GM12878 (cell line): ENCODE data around the gene ZNF619. TPM values are rescaled to one million over a fixed set of nuclear protein-coding genes. Genes with fewer than 3 reads are reported as not detected.
A peak's percentile ranks its signal among the peaks of the same experiment; 100 is the strongest.

Source experiments
- ATAC-seq: fragments of 200-7000 bp; cut with Tn5 transposase; 3 replicates; pipeline ENCODE4 v1.9.1; 2020; ENCODE audit warnings: mild to moderate bottlenecking, moderate library complexity
- BruUV-seq: library from RNA; stranded (reverse); fragments of 400-500 nt; replicated peaks from 2 replicates; lab custom pipeline; 2021; lab: Mats Ljungman, UMichigan
- CTCF ChIA-PET: fragments of 300-600 bp; sonication (Branson Sonifier 250); formaldehyde crosslinking; extraction: SDS; loops from one replicate; lab custom pipeline; 2021; ENCODE audit warnings: inconsistent platforms; lab: Yijun Ruan, JAX
- POLR2A ChIA-PET: fragments of 350-600 bp; formaldehyde crosslinking; extraction: SDS; loops from one replicate; lab custom pipeline; 2021; ENCODE audit warnings: inconsistent platforms; lab: Charles Lee
- RAD21 ChIA-PET: fragments of 300-600 bp; sonication (Branson Sonifier 250); formaldehyde crosslinking; loops from one replicate; lab custom pipeline; 2023; ENCODE audit warnings: antibody characterized with exemption; ENCODE audit not compliant: unreplicated experiment; lab: Charles Lee
- SMC1A ChIA-PET: fragments of 300-600 bp; sonication (Branson Sonifier 250); formaldehyde crosslinking; loops from one replicate; lab custom pipeline; 2023; ENCODE audit not compliant: unreplicated experiment, uncharacterized antibody; lab: Charles Lee
- DNase-seq: peaks from one replicate; pipeline ENCODE4 v3.0.0-alpha.2; 2011; ENCODE audit warnings: low read depth, low spot score
- FAIRE-seq: peaks from 3 replicates; lab custom pipeline; 2011; peaks lifted over from hg19 to GRCh38; lab: Jason Lieb, UNC
- H2AFZ ChIP-seq: 2 replicates; pipeline ENCODE4 v1.6.0; 2011; ENCODE audit warnings: low read depth, low read length, control low read depth; ENCODE audit not compliant: control insufficient read depth
- H3K27ac ChIP-seq: 2 replicates; pipeline ENCODE4 v1.5.1; 2011; ENCODE audit warnings: control low read depth; ENCODE audit not compliant: control insufficient read depth, insufficient read depth
- H3K27me3 ChIP-seq, 2 experiments: replicated peaks in 1 of 2; 2 replicates each; pipeline versions ENCODE4 v1.6.0 to v1.6.1; 2011; ENCODE audit warnings: low read length in 1 of 2; ENCODE audit not compliant: control insufficient read depth in 2 of 2, insufficient read depth in 2 of 2
- H3K36me3 ChIP-seq, 2 experiments: 2 replicates each; pipeline ENCODE4 v1.5.1; 2011; ENCODE audit warnings: low read length in 1 of 2; ENCODE audit not compliant: control insufficient read depth in 2 of 2, insufficient read depth in 2 of 2
- H3K4me1 ChIP-seq: 2 replicates; pipeline ENCODE4 v1.6.1; 2011; ENCODE audit warnings: mild to moderate bottlenecking, low read length, moderate library complexity, mixed read lengths; ENCODE audit not compliant: control insufficient read depth, insufficient read depth
- H3K4me2 ChIP-seq: 2 replicates; pipeline ENCODE4 v1.6.0; 2011; ENCODE audit warnings: control low read depth; ENCODE audit not compliant: control insufficient read depth, insufficient read depth
- H3K4me3 ChIP-seq: fragments of 200-600 bp; sonication (generic); 2 replicates; pipeline ENCODE4 v1.5.1; 2016
- H3K79me2 ChIP-seq: 2 replicates; pipeline ENCODE4 v1.6.0; 2011; ENCODE audit warnings: low read length; ENCODE audit not compliant: control insufficient read depth, insufficient read depth
- H3K9ac ChIP-seq: 2 replicates; pipeline ENCODE4 v1.8.0; 2011; ENCODE audit warnings: low read length, control low read depth, mixed read lengths; ENCODE audit not compliant: control insufficient read depth, insufficient read depth
- H3K9me3 ChIP-seq: replicated peaks from 3 replicates; pipeline ENCODE4 v1.5.1; 2011; ENCODE audit warnings: mild to moderate bottlenecking, low read length; ENCODE audit not compliant: control insufficient read depth, insufficient read depth
- H4K20me1 ChIP-seq: 2 replicates; pipeline ENCODE4 v1.6.0; 2011; ENCODE audit not compliant: control insufficient read depth, insufficient read depth
- BACH1 ChIP-seq: fragments of 450-650 bp; IDR thresholded peaks from 2 replicates; pipeline ENCODE4 v1.6.1; 2017; ENCODE audit warnings: mild to moderate bottlenecking, borderline replicate concordance
- BCL11A ChIP-seq: IDR thresholded peaks from 2 replicates; pipeline ENCODE4 v1.6.1; 2011; ENCODE audit warnings: low read depth, low read length
- BRCA1 ChIP-seq: IDR thresholded peaks from 2 replicates; pipeline ENCODE4 v1.6.1; 2011; ENCODE audit warnings: low read depth, low read length, improper control_type of control experiment
- CREM ChIP-seq: IDR thresholded peaks from 2 replicates; pipeline ENCODE4 v1.6.1; 2014; ENCODE audit warnings: antibody characterized with exemption, low read depth
- EED ChIP-seq: sonication (generic); IDR thresholded peaks from 2 replicates; pipeline ENCODE4 v1.6.1; 2016; ENCODE audit warnings: antibody characterized with exemption, low read depth
- EGR1 ChIP-seq, 2 experiments: IDR thresholded peaks; 1 replicate in 1 of 2; 2 replicates in 1 of 2; pipeline ENCODE4 v1.6.1; 2011 to 2012; ENCODE audit warnings: low read depth in 2 of 2, low read length in 2 of 2, borderline replicate concordance in 1 of 2, mild to moderate bottlenecking in 1 of 2, moderate library complexity in 1 of 2
- GABPA ChIP-seq: IDR thresholded peaks from 2 replicates; pipeline ENCODE4 v1.6.1; 2014; ENCODE audit warnings: antibody characterized with exemption, low read depth, mild to moderate bottlenecking, inconsistent platforms
- HCFC1 ChIP-seq: fragments of 150-350 bp; IDR thresholded peaks from 2 replicates; pipeline ENCODE4 v1.6.1; 2014; ENCODE audit warnings: low read length
- IKZF2 ChIP-seq, 2 experiments: fragments of 450-650 bp; IDR thresholded peaks; 2 replicates each; pipeline ENCODE4 v1.6.1; 2017; ENCODE audit warnings: mild to moderate bottlenecking in 2 of 2, moderate library complexity in 2 of 2
- MEF2A ChIP-seq: IDR thresholded peaks from 2 replicates; pipeline ENCODE4 v1.6.1; 2011; ENCODE audit warnings: low read depth, mild to moderate bottlenecking, low read length, moderate library complexity; ENCODE audit not compliant: insufficient read depth
- MYB ChIP-seq: fragments of 150-350 bp; IDR thresholded peaks from 2 replicates; pipeline ENCODE4 v1.6.1; 2014; ENCODE audit warnings: mild to moderate bottlenecking, low read depth, low read length, borderline replicate concordance
- NFYA ChIP-seq: IDR thresholded peaks from 2 replicates; pipeline ENCODE4 v1.6.1; 2011; ENCODE audit warnings: low read depth, mild to moderate bottlenecking, low read length, improper control_type of control experiment, borderline replicate concordance
- RAD21 ChIP-seq: IDR thresholded peaks from 2 replicates; pipeline ENCODE4 v1.6.1; 2011; ENCODE audit warnings: mild to moderate bottlenecking, low read depth, low read length, moderate library complexity; ENCODE audit not compliant: insufficient read depth
- YY1 ChIP-seq: IDR thresholded peaks from 2 replicates; pipeline ENCODE4 v1.6.1; 2011; ENCODE audit warnings: low read depth, mild to moderate bottlenecking, low read length
- ZBTB11 ChIP-seq: fragments of 450-650 bp; formaldehyde crosslinking; IDR thresholded peaks from 2 replicates; pipeline ENCODE4 v1.5.0; 2022; ENCODE audit warnings: mild to moderate bottlenecking, missing genetic modification characterization
- ZNF207 ChIP-seq: fragments of 450-650 bp; IDR thresholded peaks from 2 replicates; pipeline ENCODE4 v1.6.1; 2014; ENCODE audit warnings: antibody characterized with exemption, mild to moderate bottlenecking, borderline replicate concordance
- ZZZ3 ChIP-seq: IDR thresholded peaks from 2 replicates; pipeline ENCODE4 v1.6.1; 2011; ENCODE audit warnings: low read depth; ENCODE audit not compliant: control insufficient read depth, insufficient read length
- WGBS: methylation state at CpG from one replicate; pipeline ENCODE4 v1.1.6; 2016; ENCODE audit warnings: low lambda C conversion rate; ENCODE audit not compliant: insufficient replicate concordance, insufficient coverage; ENCODE audit errors: missing lambda C conversion rate; 5-methylcytosine and 5-hydroxymethylcytosine counted together
- in situ Hi-C: fragments of 300-500 bp; cut with MboI; formaldehyde crosslinking; loops from 9 replicates; pipeline ENCODE4 v1.14.3; 2018; ENCODE audit warnings: mixed read lengths
- intact Hi-C: fragments of 100-400 bp; cut with micrococcal nuclease; formaldehyde crosslinking; loops from one replicate; pipeline ENCODE4 v1.14.2; 2022; ENCODE audit not compliant: unreplicated experiment
- polyA plus RNA-seq, 11 experiments: library from polyadenylated mRNA; depleted of rRNA in 4 of 11; unstranded in 6 of 11; stranded (reverse) in 5 of 11; fragments of >200 nt; fragmentation: Nextera tagmentation in 4 of 11; fragmentation: Illumina TruSeq in 1 of 11; extraction: Ambion mirVana in 4 of 11; extraction: Trizol in 1 of 11; gene quantifications; 1 replicate in 1 of 11; 2 replicates in 10 of 11; pipeline versions ENCODE4 v1.2.1 to v1.2.3, GENCODE V29; 2011 to 2016; ENCODE audit warnings: inconsistent platforms in 2 of 11, missing spikeins in 2 of 11, low read depth in 1 of 11
- total RNA-seq, 4 experiments: library from RNA; depleted of rRNA in 3 of 4; stranded (reverse); fragments of >200 nt in 3 of 4; fragmentation: Illumina TruSeq in 1 of 4; extraction: Trizol in 1 of 4; gene quantifications; 2 replicates each; pipeline versions ENCODE4 v1.2.1 to v1.2.3, GENCODE V29; 2013 to 2021
- TF ChIP-seq, protein P1 (sequence below), 3 experiments: IDR thresholded peaks in 2 of 3; conservative IDR thresholded peaks in 1 of 3; 2 replicates each; pipeline ENCODE4 v1.5.1; 2011; ENCODE audit warnings: low read depth in 3 of 3, low read length in 3 of 3, mild to moderate bottlenecking in 3 of 3, control low read depth in 2 of 3, moderate library complexity in 2 of 3, inconsistent platforms in 1 of 3, mixed read lengths in 1 of 3; ENCODE audit not compliant: control insufficient read depth in 2 of 3, insufficient read depth in 1 of 3; ENCODE audit errors: extremely low read depth in 1 of 3

ZNF619 gene
- total and polyA plus RNA-seq, 10 of the 15 experiments (the other 5 are each of a cell fraction or from before 2014, with no cell fraction given): 0.42 to 7.5 (median 3.7) TPM

DNA sequence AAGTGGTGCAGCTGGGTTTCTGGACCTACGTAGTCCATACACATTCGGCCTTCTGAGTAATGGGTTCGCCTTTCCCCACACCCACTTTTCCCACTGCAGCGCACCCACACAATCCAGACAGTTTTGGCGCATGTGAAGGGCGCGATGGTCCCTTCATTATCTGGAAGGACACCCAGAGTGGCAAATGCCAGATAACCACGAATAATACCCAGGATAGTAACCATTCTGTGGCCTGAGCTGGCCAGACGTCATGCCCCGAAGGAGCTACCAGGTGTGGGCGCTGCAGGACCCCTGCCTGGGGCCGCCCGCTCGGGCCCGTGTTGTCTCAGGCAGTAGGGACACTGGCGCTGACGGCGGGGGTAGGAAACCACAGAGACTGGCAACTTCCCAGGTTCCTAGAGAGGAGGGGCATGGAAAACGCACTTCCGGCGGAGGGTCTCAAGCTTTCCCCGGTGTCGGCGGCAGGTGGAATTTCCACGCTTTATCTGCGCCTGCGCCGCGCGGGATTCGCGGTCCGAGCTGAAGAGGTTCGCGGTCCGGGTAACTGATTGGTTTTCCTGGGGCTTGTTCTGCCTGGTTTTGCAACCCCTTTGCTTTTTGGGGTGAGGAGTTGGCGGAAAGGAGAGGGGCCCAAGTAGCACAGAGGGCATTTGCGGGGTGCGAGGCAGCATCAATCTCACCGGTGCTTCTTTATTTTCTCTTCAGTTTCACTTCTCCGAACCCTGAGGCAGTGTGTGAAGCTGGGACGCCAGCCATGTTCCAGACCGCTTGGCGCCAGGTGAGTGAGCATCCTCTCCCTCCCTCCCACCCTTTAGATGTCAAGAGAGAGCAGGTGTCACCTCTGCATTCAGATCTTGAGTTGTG is 28.9 kb downstream of the ZNF619 start, which contains the start of gene ZNF620:
TSS of gene ZNF620 (plus strand) at position 441 of the 864 bp plus-strand sequence. CDS start at position 755, 314 bp downstream.
- Histone ChIP-seq H3K36me3 (no peaks in the 10 kb centered on the region), H3K4me2 (peak within 1 kb of the TSS; percentile 77), H3K4me1 (peaks cover 5% of the 10 kb centered on the region; the same call in 1 of the 2 replicates), H3K9ac (peak within 1 kb of the TSS; percentile 71), H3K4me3 (peak within 1 kb of the TSS; percentile 75), H3K27ac (peak within 1 kb of the TSS; percentile 53; the same call in 1 of the 2 replicates), H4K20me1 (no peaks in the 10 kb centered on the region), H3K27me3 (no peaks in the 10 kb centered on the region), H3K79me2 (no peaks in the 10 kb centered on the region), H2AFZ (peak within 1 kb of the TSS; percentile 94), H3K9me3 (no peaks in the 10 kb centered on the region)
- BruUV-seq: no TSS peak
- intact Hi-C loops: no loop called here
- in situ Hi-C loops: no loop called here
- 22% methylated on average over 41 of the region's 44 CpGs for WGBS
- peak; percentile 62 for FAIRE-seq
- POLR2A ChIA-PET: interaction anchor here (0.8 to 3.1 kb wide), 4 partner anchors 19 to 52 kb away, joined by 4 to 12 read pairs (median 4); partner anchors contain the start of genes RPL14 and ZNF621
- CTCF ChIA-PET: interaction anchor here (1.1 to 2.4 kb wide), 7 partner anchors 10 to 314 kb away, joined by 3 to 18 read pairs (median 5); partner anchors contain the start of genes ZNF619 and ZNF621
- RAD21 ChIA-PET: interaction anchor here (1.0 kb wide), 2 partner anchors 19 to 29 kb away, joined by 3 read pairs; partner anchors contain the start of genes ZNF619 and ZNF621
- ATAC-seq: peak; percentile 95
- no peak for DNase-seq
- SMC1A ChIA-PET: interaction anchor here (1.0 to 2.1 kb wide), 6 partner anchors 9 to 764 kb away, joined by 3 to 11 read pairs (median 4); no protein-coding TSS in a partner anchor
- peak in 1 of 2 experiments; percentile 44; a peak in 1 of 4 replicates for TF ChIP-seq IKZF2 (IDR thresholded peaks at IDR 0.05)
- TF ChIP-seq NFYA: no peak
- TF ChIP-seq CREM: 0 out of 2 replicates have a peak, but pooled peaks have one; percentile 26
- TF ChIP-seq EED: peak; percentile 45; the same call in 1 of the 2 replicates
- TF ChIP-seq ZZZ3: no peak
- TF ChIP-seq BCL11A: no peak
- peak; percentile 60; the same call in 1 of the 2 replicates for TF ChIP-seq GABPA
- no peak for TF ChIP-seq MYB
- no peak for TF ChIP-seq ZNF207
- 0 out of 2 replicates have a peak, but pooled peaks have one; percentile 2 for TF ChIP-seq RAD21
- TF ChIP-seq HCFC1: no peak
- TF ChIP-seq ZBTB11 (CRISPR knock-in tag): no peak
- TF ChIP-seq, protein P1, sequence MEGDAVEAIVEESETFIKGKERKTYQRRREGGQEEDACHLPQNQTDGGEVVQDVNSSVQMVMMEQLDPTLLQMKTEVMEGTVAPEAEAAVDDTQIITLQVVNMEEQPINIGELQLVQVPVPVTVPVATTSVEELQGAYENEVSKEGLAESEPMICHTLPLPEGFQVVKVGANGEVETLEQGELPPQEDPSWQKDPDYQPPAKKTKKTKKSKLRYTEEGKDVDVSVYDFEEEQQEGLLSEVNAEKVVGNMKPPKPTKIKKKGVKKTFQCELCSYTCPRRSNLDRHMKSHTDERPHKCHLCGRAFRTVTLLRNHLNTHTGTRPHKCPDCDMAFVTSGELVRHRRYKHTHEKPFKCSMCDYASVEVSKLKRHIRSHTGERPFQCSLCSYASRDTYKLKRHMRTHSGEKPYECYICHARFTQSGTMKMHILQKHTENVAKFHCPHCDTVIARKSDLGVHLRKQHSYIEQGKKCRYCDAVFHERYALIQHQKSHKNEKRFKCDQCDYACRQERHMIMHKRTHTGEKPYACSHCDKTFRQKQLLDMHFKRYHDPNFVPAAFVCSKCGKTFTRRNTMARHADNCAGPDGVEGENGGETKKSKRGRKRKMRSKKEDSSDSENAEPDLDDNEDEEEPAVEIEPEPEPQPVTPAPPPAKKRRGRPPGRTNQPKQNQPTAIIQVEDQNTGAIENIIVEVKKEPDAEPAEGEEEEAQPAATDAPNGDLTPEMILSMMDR (IDR thresholded peaks at IDR 0.05 in 2 of 3, conservative IDR thresholded peaks at IDR 0.05 in 1 of 3; ENCODE audit: control insufficient read depth in 2 of 3, extremely low read depth in 1 of 3, insufficient read depth in 1 of 3, low read depth in 3 of 3, low read length in 3 of 3): peak; percentile 40 to 61 (median 48); a peak in 5 of 6 replicates
- no peak for TF ChIP-seq EGR1 (IDR thresholded peaks at IDR 0.05; ENCODE audit: borderline replicate concordance in 1 of 2, low read depth in 2 of 2, low read length in 2 of 2)
- no peak for TF ChIP-seq MEF2A
- no peak for TF ChIP-seq BACH1
- TF ChIP-seq YY1: peak; percentile 41; the same call in 1 of the 2 replicates
- no peak for TF ChIP-seq BRCA1
